H7 (cell line): ENCODE results near the gene PSORS1C2. TPM values are rescaled to one million over a fixed set of nuclear protein-coding genes. Genes with fewer than 3 reads are reported as not detected.
"Not testable (repeated sequence)": the region's sequence is repeated elsewhere in the genome, so short reads cannot be mapped to it uniquely, and the experiment has no call there.

Experiments used
- DNase-seq: peaks from one replicate; pipeline ENCODE4 v3.0.0; 2012
- H3K27me3 ChIP-seq: 2 replicates; pipeline ENCODE4 v1.6.0; 2011; ENCODE audit warnings: mild to moderate bottlenecking, low read length; ENCODE audit not compliant: control insufficient read depth, insufficient read depth
- H3K36me3 ChIP-seq: replicated peaks from 2 replicates; pipeline ENCODE4 v1.5.1; 2011; ENCODE audit warnings: low read length; ENCODE audit not compliant: control insufficient read depth, insufficient read depth
- H3K4me3 ChIP-seq: 2 replicates; pipeline ENCODE4 v1.5.1; 2011; ENCODE audit warnings: low read depth, mild to moderate bottlenecking, control low read depth, low read length, moderate library complexity; ENCODE audit not compliant: insufficient read depth
- total RNA-seq: library from RNA; depleted of rRNA; stranded (reverse); fragments of >200 nt; shearing (Covaris generic); gene quantifications from 2 replicates; pipeline ENCODE4 v1.2.3, GENCODE V29; 2014

PSORS1C2 gene
- total RNA-seq, 1 experiment from 2014 or later, result 0.07 TPM

DNA sequence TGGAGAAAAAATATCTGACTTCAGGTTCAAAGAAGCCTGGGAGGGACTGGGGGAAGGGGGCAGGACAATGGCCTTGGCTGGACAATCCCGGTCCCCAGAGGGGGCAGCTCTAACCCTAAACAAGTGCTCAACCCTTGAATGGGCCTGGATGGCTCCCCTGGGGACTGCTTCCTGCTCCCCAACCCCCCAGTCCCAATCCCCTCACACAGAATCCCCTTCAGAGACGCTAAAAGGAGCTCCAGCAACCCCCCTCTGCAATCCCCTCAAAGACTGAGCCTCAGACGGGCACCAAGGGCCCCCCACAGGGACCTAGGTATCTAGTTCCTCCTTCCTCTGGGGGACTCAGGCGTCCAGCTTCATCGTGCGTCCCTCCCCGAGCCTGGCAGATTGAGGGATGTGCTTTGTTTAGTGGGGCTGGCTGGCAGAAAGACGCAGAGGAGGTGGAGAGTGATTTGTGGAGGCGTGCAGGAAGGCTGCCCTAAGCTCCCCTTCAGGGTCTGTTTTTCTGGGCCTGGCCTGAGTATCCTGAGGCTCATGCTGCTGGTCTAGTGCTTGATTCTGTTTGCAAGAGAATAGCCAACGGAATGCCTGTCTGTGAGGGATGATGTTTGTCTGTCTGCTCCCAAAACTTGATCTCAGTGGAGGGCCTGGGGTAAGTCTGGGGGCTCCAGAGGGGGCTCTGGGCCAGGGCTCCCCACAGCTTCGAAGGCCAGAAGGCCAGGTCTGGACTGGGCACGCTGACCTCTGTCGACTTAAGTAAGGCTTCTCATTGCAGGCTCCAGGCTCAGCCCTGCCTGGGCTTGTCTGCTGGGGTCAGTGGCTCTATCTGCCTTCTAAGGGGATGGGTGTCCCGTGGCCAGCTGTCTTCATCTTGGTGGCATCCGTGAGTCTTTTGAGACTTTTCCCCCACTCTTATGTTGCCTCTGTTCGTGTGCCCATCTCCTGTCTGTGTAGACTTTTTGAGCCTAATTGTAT, 33.4 kb upstream of the PSORS1C2 start:
- H3K36me3 ChIP-seq, result peaks cover 11% of the 10 kb centered on the region
- no peaks in the 10 kb centered on the region for H3K27me3 ChIP-seq
- H3K4me3 ChIP-seq, result peak overlapping the region; percentile 43
- DNase-seq, result peak; percentile 88

- Histone ChIP-seq H3K27me3 (no peaks in the 10 kb centered on the region), H3K4me3 (peak overlapping the region; percentile 93), H3K36me3 (peaks cover 16% of the 10 kb centered on the region)
- peak; percentile 56 for DNase-seq
Observed at GRCh38 chr6:31170987-31171671, 32.3 kb upstream of the PSORS1C2 start.

- DNase-seq, result peak; percentile 87
- Histone ChIP-seq H3K27me3 (no peaks in the 10 kb centered on the region), H3K36me3 (peaks cover 21% of the 10 kb centered on the region), H3K4me3 (peak within 1 kb of the TSS; percentile 93)
Observed at GRCh38 chr6:31170600-31170881, 31.7 kb upstream of the PSORS1C2 start, which contains the start of gene POU5F1. Gene POU5F1 (minus strand): TSS chr6:31170682. CDS start chr6:31170620, 62 bp downstream.

DNA sequence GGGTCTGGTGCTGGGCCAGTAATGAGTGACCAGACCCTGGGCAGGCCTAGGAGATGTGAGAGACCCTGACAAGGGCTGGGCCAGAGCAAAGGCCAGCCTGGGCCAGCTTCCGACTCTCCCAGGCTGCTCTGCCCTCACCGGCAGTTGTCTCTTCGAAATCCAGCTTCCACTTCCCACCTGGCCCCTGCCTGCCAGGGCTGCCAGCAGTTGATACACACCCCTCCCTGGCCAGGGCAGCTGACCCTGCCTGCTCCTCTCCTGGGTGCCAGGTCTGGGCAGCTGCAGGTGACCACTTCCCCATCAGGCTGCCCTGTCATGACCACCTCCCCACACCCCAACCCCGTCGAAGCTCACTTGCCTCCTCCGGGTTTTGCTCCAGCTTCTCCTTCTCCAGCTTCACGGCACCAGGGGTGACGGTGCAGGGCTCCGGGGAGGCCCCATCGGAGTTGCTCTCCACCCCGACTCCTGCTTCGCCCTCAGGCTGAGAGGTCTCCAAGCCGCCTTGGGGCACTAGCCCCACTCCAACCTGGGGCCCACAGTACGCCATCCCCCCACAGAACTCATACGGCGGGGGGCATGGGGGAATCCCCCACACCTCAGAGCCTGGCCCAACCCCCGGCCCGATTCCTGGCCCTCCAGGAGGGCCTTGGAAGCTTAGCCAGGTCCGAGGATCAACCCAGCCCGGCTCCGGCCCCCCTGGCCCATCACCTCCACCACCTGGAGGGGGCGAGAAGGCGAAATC, 31.2 kb upstream of the PSORS1C2 start:
- not testable (repeated sequence) for H3K27me3 ChIP-seq, DNase-seq
- Histone ChIP-seq H3K36me3 (peaks cover 25% of the 10 kb centered on the region), H3K4me3 (peak overlapping the region; percentile 93)

DNA sequence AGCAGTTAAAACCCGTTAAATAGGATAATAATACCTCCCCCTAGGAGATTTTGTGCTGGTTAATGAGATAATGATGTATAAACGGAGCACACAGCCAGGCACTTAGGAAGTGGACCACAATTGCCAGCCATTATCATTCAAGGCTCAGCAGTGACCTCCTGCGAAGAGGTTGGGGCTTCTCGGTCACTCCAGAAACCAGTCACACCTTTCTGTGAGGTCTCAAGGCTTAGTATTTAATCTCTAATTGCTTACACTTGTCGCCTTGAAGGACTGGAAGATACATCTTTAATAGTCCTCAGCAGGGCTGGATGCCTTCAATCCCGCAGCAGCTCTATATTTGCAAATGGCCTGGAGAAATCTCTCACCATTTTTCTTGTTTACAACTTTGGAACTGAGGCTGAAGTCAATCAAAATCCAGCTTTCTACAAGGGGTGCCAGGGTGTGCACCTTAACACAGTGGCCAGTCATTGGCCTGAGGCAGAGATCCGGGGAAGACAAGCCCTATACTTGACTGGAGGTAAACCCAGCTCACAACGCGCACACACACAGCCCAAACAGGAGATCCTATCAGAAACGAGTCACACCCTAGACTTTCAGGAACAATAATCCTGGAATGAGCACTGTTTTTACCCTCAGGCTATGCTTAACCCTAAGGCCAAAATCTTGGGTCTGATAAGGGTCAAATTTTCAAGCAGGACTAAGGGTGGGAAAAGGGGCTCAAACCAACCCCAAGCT, 30.4 kb upstream of the PSORS1C2 start:
- DNase-seq, result peak; percentile 36
- H3K27me3 ChIP-seq, result no peaks in the 10 kb centered on the region
- peaks cover 29% of the 10 kb centered on the region for H3K36me3 ChIP-seq
- peak overlapping the region; percentile 93 for H3K4me3 ChIP-seq

DNA sequence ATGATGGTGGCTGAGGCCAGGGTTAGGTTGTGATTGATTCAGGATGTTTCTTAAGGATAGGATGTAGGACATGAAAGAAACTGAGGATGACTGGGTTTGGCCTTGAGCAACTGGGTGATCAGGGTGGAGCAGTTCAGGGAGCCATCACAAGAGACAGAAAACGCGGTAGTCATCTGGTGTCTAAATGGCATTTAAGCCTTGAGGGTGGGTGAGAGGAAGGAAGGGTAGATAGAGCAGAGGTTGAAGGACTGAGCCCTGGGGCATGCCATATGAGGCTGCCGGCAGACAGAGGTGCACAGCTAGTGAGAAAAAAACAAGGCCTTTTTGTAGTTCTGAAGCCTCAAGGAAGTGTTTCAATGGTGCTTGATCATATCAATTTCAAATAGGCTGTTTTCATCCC, 29.7 kb upstream of the PSORS1C2 start:
- peaks cover 34% of the 10 kb centered on the region for H3K36me3 ChIP-seq
- no peaks in the 10 kb centered on the region for H3K27me3 ChIP-seq
- peak; percentile 19 for DNase-seq
- peak overlapping the region; percentile 93 for H3K4me3 ChIP-seq

DNA sequence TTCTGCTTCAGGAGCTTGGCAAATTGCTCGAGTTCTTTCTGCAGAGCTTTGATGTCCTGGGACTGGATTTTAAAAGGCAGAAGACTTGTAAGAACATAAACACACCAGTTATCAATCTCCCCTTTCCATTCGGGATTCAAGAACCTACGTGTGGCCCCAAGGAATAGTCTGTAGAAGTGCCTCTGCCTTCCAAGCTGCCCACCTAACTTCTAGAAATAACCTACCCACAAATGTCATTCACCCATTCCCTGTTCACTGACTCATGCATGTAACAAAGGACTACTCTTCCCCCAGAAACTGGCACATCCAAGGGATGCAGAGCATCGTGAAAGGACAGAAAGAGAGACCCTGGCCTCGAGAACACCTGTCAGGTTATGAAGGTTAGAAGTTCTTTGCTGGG, 27.1 kb upstream of the PSORS1C2 start:
- H3K36me3 ChIP-seq, result peaks cover 40% of the 10 kb centered on the region
- H3K4me3 ChIP-seq, result no peak overlapping the region
- no peak for DNase-seq
- no peaks in the 10 kb centered on the region for H3K27me3 ChIP-seq

DNA sequence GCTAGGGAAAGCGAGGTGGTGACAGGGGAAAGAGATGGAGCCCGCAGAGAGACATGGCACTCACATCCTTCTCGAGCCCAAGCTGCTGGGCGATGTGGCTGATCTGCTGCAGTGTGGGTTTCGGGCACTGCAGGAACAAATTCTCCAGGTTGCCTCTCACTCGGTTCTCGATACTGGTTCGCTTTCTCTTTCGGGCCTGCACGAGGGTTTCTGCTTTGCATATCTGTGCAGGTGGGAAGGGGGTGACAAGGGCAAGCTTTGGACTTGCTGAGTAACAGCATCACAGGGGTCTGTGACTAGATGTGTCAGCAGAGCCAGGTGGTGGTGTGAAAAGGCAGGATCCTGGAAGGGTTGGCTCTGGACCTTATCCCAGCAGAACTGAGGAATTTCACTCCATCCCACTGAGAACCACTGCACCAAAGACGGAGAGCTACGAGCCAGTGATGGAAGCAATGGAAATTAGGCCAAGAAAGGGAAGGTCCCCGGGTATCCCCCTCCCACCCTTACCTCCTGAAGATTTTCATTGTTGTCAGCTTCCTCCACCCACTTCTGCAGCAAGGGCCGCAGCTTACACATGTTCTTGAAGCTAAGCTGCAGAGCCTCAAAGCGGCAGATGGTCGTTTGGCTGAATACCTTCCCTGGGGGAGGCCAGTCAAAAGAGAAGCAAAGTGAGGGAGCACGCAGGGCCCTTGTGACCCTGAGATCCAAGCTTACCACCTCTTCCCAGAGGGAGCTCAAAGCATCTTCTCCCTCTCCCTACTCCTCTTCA, 26.4 kb upstream of the PSORS1C2 start:
- DNase-seq, H3K27me3 ChIP-seq, H3K4me3 ChIP-seq: not testable (repeated sequence)
- H3K36me3 ChIP-seq, result peaks cover 40% of the 10 kb centered on the region

DNA sequence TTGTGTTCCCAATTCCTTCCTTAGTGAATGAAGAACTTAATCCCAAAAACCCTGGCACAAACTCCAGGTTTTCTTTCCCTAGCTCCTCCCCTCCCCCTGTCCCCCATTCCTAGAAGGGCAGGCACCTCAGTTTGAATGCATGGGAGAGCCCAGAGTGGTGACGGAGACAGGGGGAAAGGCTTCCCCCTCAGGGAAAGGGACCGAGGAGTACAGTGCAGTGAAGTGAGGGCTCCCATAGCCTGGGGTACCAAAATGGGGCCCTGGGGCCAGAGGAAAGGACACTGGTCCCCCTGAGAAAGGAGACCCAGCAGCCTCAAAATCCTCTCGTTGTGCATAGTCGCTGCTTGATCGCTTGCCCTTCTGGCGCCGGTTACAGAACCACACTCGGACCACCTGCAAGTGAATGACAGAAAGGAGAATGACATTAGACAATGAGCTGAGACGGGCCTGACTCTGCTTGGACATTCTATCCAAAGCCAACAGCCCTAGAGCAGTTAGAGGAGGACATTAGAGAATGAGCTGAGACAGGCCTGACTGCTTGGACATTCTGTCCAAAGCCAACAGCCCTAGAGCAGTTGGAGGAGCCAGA, 25.7 kb upstream of the PSORS1C2 start:
- not testable (repeated sequence) for H3K27me3 ChIP-seq, DNase-seq, H3K4me3 ChIP-seq
- peaks cover 40% of the 10 kb centered on the region for H3K36me3 ChIP-seq

GRCh38 chr6:31163922-31164321, 25.1 kb upstream of the PSORS1C2 start:
- Histone ChIP-seq H3K27me3 (no peaks in the 10 kb centered on the region), H3K4me3 (no peak overlapping the region), H3K36me3 (peaks cover 37% of the 10 kb centered on the region)
- no peak for DNase-seq

GRCh38 chr6:31162463-31163165, 23.7 kb upstream of the PSORS1C2 start:
- no peaks in the 10 kb centered on the region for H3K27me3 ChIP-seq
- peaks cover 30% of the 10 kb centered on the region for H3K36me3 ChIP-seq
- peak; percentile 79 for DNase-seq
- H3K4me3 ChIP-seq, result no peak overlapping the region

DNA sequence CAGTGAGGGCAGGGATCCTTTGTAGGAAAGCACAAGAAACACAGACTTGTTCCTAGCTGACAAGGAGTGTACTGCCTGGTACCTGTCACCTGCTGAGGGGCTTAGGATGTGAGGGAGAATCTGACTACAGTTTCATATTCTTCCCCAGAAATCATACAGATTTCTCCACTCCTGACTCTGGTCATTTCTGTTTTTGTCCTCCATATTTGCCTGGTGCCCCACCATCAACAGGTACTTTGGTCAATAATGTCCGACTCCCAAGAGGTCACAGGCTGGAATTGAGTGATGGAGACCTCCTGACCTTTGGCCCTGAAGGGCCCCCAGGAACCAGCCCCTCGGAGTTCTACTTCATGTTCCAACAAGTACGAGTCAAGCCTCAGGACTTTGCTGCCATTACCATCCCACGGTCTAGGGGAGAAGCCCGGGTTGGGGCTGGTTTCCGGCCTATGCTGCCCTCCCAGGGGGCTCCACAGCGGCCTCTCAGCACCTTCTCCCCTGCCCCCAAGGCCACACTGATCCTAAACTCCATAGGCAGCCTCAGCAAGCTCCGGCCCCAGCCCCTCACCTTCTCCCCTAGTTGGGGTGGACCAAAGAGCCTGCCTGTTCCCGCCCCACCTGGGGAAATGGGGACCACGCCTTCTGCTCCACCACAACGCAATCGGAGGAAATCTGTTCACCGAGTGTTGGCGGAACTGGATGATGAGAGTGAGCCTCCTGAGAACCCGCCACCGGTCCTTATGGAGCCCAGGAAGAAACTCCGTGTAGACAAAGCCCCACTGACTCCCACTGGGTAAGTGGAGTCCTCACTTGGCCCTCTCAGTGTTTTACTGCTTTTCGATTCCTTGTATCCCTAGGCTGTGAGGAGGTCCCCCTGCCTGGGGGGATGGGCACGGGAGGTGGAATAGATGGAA, 22.6 kb upstream of the PSORS1C2 start:
- Histone ChIP-seq H3K36me3 (peaks cover 25% of the 10 kb centered on the region), H3K27me3 (no peaks in the 10 kb centered on the region), H3K4me3 (no peak overlapping the region)
- DNase-seq, result no peak
